B cell (primary cell): Measurements from ENCODE around the gene FBF1.

ENCODE experiments used
- CTCF ChIP-seq: fragments of 200-600 bp; IDR thresholded peaks from one replicate; pipeline ENCODE4 v1.8.0; 2022; ENCODE audit warnings: antibody characterized with exemption, mild to moderate bottlenecking
- EZH2 ChIP-seq: IDR thresholded peaks from 2 replicates; pipeline ENCODE4 v1.6.1; 2012; ENCODE audit warnings: borderline replicate concordance, low read depth, mild to moderate bottlenecking, moderate library complexity, low read length; ENCODE audit not compliant: insufficient read depth, poor library complexity, severe bottlenecking

GRCh38 chr17:75920045-75920560 lies 20.7 kb downstream of the FBF1 start:
- no peak for TF ChIP-seq CTCF
- TF ChIP-seq EZH2, result no peak
